ES-I3 (cell line): ENCODE measurements around the gene PDGFD.

ENCODE experiments used
- H3K36me3 ChIP-seq: 2 replicates; pipeline ENCODE4 v1.6.1; 2013; ENCODE audit warnings: mild to moderate bottlenecking, low read length, control low read depth, moderate library complexity; ENCODE audit not compliant: insufficient read depth
- H3K4me1 ChIP-seq: 2 replicates; pipeline ENCODE4 v1.6.1; 2013; ENCODE audit warnings: mild to moderate bottlenecking, control low read depth, low read length; ENCODE audit not compliant: insufficient read depth
- H3K9ac ChIP-seq: 2 replicates; pipeline ENCODE4 v1.6.1; 2013; ENCODE audit warnings: low read depth, mild to moderate bottlenecking, low read length, moderate library complexity
- H3K9me3 ChIP-seq: 2 replicates; pipeline ENCODE4 v1.6.1; 2013; ENCODE audit warnings: mild to moderate bottlenecking, low read length, moderate library complexity; ENCODE audit not compliant: control insufficient read depth, insufficient read depth

PDGFD gene

GRCh38 chr11:103920449-103920848 lies 243.5 kb downstream of the PDGFD start:
- Histone ChIP-seq H3K36me3 (no peaks in the 10 kb centered on the region), H3K4me1 (peaks cover 13% of the 10 kb centered on the region), H3K9me3 (no peaks in the 10 kb centered on the region), H3K9ac (no peak overlapping the region)

DNA sequence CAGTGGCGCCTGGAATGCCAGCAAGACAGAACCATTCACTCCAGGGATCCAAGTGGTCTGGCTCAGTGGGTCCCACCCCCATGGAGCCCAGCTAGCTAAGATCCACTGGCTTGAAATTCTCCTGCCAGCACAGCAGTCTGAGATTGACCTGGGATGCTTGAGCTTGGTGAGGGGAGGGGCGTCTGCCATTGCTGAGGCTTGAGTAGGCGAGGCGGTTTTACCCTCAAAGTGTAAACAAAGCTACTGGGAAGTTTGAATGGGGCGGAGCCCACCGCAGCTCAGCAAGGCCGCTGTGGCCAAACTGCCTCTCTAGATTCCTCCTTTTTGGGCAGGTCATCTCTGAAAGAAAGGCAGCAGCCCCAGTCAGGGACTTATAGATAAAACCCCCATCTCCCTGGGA lies 253.2 kb downstream of the PDGFD start:
- Histone ChIP-seq H3K9me3 (no peaks in the 10 kb centered on the region), H3K4me1 (no peaks in the 10 kb centered on the region), H3K9ac (no peak overlapping the region), H3K36me3 (no peaks in the 10 kb centered on the region)

GRCh38 chr11:103907548-103908455 lies 256.1 kb downstream of the PDGFD start:
- Histone ChIP-seq H3K36me3 (no peaks in the 10 kb centered on the region), H3K4me1 (no peaks in the 10 kb centered on the region), H3K9me3 (no peaks in the 10 kb centered on the region), H3K9ac (no peak overlapping the region)

DNA sequence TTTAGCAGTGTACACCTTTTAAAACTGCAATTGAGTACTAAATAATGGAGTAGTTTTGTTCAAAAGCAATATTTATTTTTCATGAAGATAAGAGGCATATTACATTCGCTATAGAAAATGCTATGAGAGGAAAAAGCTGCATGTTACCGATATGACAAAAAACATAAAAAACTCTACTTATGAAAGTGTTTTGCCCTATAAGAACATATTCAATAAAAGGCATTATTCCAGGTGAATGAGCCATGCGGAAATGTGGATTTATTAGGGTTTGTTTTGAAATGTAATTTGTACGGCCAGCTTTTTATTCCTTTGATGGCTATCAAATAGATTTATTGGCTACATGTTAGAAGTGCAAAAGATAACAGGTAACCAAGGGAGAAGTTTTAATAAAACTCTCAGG lies 256.8 kb downstream of the PDGFD start:
- Histone ChIP-seq H3K4me1 (no peaks in the 10 kb centered on the region), H3K36me3 (no peaks in the 10 kb centered on the region), H3K9ac (no peak overlapping the region), H3K9me3 (no peaks in the 10 kb centered on the region)

DNA sequence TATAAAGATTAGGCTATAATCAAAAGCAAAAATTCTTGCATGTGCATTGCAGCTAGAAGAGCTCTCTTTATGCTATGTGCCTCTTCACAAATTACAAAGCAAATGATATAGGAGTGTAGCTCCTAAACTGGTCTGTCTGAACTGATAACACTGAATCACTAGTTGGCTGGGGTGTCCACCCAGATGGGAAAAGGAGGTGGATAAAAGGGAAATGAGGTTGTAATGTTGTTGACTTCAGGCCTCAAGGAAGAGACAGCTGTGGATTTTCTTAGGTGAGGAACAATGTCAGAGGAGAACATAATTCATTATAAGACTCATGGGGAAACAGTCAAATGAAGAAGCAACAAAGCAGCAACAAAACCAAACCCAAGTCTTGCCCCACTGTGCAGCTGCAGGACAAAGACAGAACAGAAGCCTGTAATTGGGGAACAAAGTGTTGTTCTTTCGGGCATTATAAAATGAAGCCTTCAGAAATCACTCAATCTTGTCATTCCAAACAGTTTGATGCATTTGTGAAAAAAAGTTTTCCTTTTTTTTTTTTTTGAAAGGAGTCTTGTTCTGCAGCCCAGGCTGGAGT lies 257.6 kb downstream of the PDGFD start:
- Histone ChIP-seq H3K4me1 (no peaks in the 10 kb centered on the region), H3K36me3 (no peaks in the 10 kb centered on the region), H3K9ac (no peak overlapping the region), H3K9me3 (no peaks in the 10 kb centered on the region)

DNA sequence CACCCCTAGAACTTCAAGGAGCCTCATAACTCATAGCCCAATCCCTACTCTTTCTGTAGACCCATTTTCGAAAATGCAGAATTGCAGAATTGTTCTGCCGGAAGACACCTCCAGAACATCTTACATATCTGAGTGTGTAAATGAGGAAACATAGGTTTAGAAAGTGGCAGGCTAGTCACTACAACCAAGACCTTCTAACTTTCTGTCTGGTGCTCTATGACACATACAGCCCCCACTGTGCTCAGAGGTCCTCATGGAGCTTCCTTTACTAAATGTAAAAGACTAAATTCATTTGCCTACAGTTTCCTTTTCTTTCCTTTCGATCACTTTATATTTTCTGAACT lies 259.7 kb downstream of the PDGFD start:
- no peaks in the 10 kb centered on the region for H3K9me3 ChIP-seq
- H3K36me3 ChIP-seq = no peaks in the 10 kb centered on the region
- H3K4me1 ChIP-seq = no peaks in the 10 kb centered on the region
- H3K9ac ChIP-seq = no peak overlapping the region

DNA sequence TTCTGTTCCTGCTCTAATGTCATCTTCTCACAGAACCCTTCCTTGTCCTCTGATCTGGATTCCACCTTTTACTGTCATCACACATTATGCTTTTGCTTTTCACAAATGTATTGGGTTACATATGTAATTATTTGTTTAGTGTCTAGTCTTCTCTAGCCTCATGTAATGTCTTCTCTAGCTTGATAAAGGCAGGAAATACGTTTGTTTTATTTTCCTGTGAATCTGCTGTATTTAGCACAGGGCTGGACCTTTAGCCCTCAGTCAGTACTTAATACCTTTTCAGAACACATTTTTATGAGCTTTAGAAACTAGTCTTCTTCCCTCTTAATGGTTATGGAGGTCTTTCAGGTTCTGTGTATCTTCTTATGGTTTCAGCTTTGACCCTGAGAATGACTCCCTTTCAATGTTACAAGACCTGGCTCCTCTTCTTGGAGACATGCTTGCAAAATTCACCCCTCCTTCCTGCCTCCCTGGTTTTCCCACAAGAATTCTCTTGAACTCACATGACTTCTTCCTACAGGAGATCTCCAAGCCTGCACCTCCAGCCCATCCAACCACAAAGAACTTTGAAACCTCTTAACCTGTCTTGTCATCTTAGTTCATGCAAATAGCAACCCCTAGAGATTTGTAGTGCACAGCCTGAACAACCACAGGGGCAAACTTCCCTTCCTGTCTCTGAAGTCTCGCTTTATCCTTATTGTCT lies 260.2 kb downstream of the PDGFD start:
- Histone ChIP-seq H3K9ac (no peak overlapping the region), H3K9me3 (no peaks in the 10 kb centered on the region), H3K36me3 (no peaks in the 10 kb centered on the region), H3K4me1 (no peaks in the 10 kb centered on the region)

GRCh38 chr11:103902994-103903393 lies 261.0 kb downstream of the PDGFD start:
- Histone ChIP-seq H3K4me1 (no peaks in the 10 kb centered on the region), H3K9me3 (no peaks in the 10 kb centered on the region), H3K9ac (no peak overlapping the region), H3K36me3 (no peaks in the 10 kb centered on the region)

GRCh38 chr11:103901656-103902055 lies 262.3 kb downstream of the PDGFD start:
- no peaks in the 10 kb centered on the region for H3K9me3 ChIP-seq
- H3K36me3 ChIP-seq = no peaks in the 10 kb centered on the region
- H3K4me1 ChIP-seq = no peaks in the 10 kb centered on the region
- H3K9ac ChIP-seq = no peak overlapping the region

GRCh38 chr11:103898577-103899336 lies 265.2 kb downstream of the PDGFD start:
- H3K4me1 ChIP-seq = no peaks in the 10 kb centered on the region
- H3K36me3 ChIP-seq = no peaks in the 10 kb centered on the region
- H3K9ac ChIP-seq = no peak overlapping the region
- no peaks in the 10 kb centered on the region for H3K9me3 ChIP-seq

GRCh38 chr11:103898065-103898464 lies 265.9 kb downstream of the PDGFD start:
- Histone ChIP-seq H3K9ac (no peak overlapping the region), H3K4me1 (no peaks in the 10 kb centered on the region), H3K9me3 (no peaks in the 10 kb centered on the region), H3K36me3 (no peaks in the 10 kb centered on the region)

- H3K9ac ChIP-seq = no peak overlapping the region
- H3K36me3 ChIP-seq = no peaks in the 10 kb centered on the region
- no peaks in the 10 kb centered on the region for H3K9me3 ChIP-seq
- no peaks in the 10 kb centered on the region for H3K4me1 ChIP-seq
Measured at GRCh38 chr11:103897160-103897936, 266.6 kb downstream of the PDGFD start.

GRCh38 chr11:103895106-103895505 lies 268.8 kb downstream of the PDGFD start:
- Histone ChIP-seq H3K9ac (no peak overlapping the region), H3K36me3 (no peaks in the 10 kb centered on the region), H3K4me1 (no peaks in the 10 kb centered on the region), H3K9me3 (no peaks in the 10 kb centered on the region)

GRCh38 chr11:103894673-103895072 lies 269.3 kb downstream of the PDGFD start:
- Histone ChIP-seq H3K4me1 (no peaks in the 10 kb centered on the region), H3K9me3 (no peaks in the 10 kb centered on the region), H3K36me3 (no peaks in the 10 kb centered on the region), H3K9ac (no peak overlapping the region)
